GM18507 (cell line): ENCODE data around the gene ZFYVE26.
A peak's percentile ranks its signal among the peaks of the same experiment; 100 is the strongest.

ENCODE experiments used
- DNase-seq: peaks from one replicate; pipeline ENCODE4 v3.0.0; 2011; ENCODE audit warnings: low read depth; ENCODE audit not compliant: insufficient read length; ENCODE audit errors: extremely low spot score
- FAIRE-seq: peaks from 2 replicates; lab custom pipeline; 2011; peaks lifted over from hg19 to GRCh38; lab: Jason Lieb, UNC

Gene ZFYVE26

GRCh38 chr14:67763158-67763822 is 53.1 kb downstream of the ZFYVE26 start:
- DNase-seq (no peak), FAIRE-seq (no peak)

- DNase-seq = no peak
- FAIRE-seq = no peak
These were observed 54.3 kb downstream of the ZFYVE26 start for GRCh38 chr14:67762051-67762450.

- DNase-seq = no peak
- FAIRE-seq = no peak
These were observed 56.5 kb downstream of the ZFYVE26 start for GRCh38 chr14:67759916-67760315.

- no peak for FAIRE-seq
- DNase-seq = no peak
These were observed 59.2 kb downstream of the ZFYVE26 start for GRCh38 chr14:67757175-67757574.

GRCh38 chr14:67756496-67756895 is 59.9 kb downstream of the ZFYVE26 start:
- DNase-seq (no peak), FAIRE-seq (no peak)

- no peak for FAIRE-seq
- no peak for DNase-seq
These were observed 66.9 kb downstream of the ZFYVE26 start for GRCh38 chr14:67749341-67750084.

- FAIRE-seq = no peak
- DNase-seq = no peak
These were observed 68.1 kb downstream of the ZFYVE26 start for GRCh38 chr14:67748312-67748711.

- no peak for FAIRE-seq
These were observed 69.5 kb downstream of the ZFYVE26 start for GRCh38 chr14:67746927-67747326.

GRCh38 chr14:67744046-67744445 is 72.3 kb downstream of the ZFYVE26 start:
- FAIRE-seq = no peak
- no peak for DNase-seq

More at GRCh38 chr14:67746927-67747326, 69.5 kb downstream of the ZFYVE26 start:
- DNase-seq = peak; percentile 17

- DNase-seq (no peak), FAIRE-seq (no peak)
These were observed 77.5 kb downstream of the ZFYVE26 start for GRCh38 chr14:67738740-67739504.

GRCh38 chr14:67736771-67737170 is 79.6 kb downstream of the ZFYVE26 start:
- no peak for DNase-seq
- no peak for FAIRE-seq

GRCh38 chr14:67735336-67736147 is 80.8 kb downstream of the ZFYVE26 start:
- FAIRE-seq = no peak
- no peak for DNase-seq

GRCh38 chr14:67734675-67735074 is 81.7 kb downstream of the ZFYVE26 start:
- DNase-seq (no peak), FAIRE-seq (no peak)

GRCh38 chr14:67733616-67734015 is 82.8 kb downstream of the ZFYVE26 start:
- DNase-seq (no peak), FAIRE-seq (no peak)

GRCh38 chr14:67729072-67729885 is 87.1 kb downstream of the ZFYVE26 start:
- DNase-seq (no peak), FAIRE-seq (no peak)

GRCh38 chr14:67728258-67728657 is 88.1 kb downstream of the ZFYVE26 start:
- no peak for DNase-seq

GRCh38 chr14:67727361-67727760 is 89.0 kb downstream of the ZFYVE26 start:
- FAIRE-seq (no peak), DNase-seq (no peak)

More at GRCh38 chr14:67728258-67728657, 88.1 kb downstream of the ZFYVE26 start:
- FAIRE-seq = no peak

- FAIRE-seq (no peak), DNase-seq (no peak)
These were observed 91.2 kb downstream of the ZFYVE26 start for GRCh38 chr14:67725171-67725570.

- no peak for DNase-seq
- no peak for FAIRE-seq
These were observed 94.1 kb downstream of the ZFYVE26 start for GRCh38 chr14:67722293-67722692.
